Peyer's patch (tissue), 4 donors: Measurements from ENCODE around the gene PTH1R.

Experiments used
- CTCF ChIP-seq, 6 experiments: fragments of 450-650 bp in 4 of 6; fragments of 200-600 bp in 2 of 6; sonication (generic) in 1 of 6; IDR thresholded peaks; one replicate each; pipeline ENCODE4 v1.5.1; 2017 to 2019; ENCODE audit warnings: antibody characterized with exemption in 6 of 6, mild to moderate bottlenecking in 3 of 6, moderate library complexity in 1 of 6
- POLR2A ChIP-seq, 2 donors: fragments of 450-650 bp; IDR thresholded peaks; one replicate each; pipeline ENCODE4 v1.5.1; 2017; ENCODE audit warnings: antibody characterized with exemption in 2 of 2, mild to moderate bottlenecking in 2 of 2, moderate library complexity in 2 of 2

DNA sequence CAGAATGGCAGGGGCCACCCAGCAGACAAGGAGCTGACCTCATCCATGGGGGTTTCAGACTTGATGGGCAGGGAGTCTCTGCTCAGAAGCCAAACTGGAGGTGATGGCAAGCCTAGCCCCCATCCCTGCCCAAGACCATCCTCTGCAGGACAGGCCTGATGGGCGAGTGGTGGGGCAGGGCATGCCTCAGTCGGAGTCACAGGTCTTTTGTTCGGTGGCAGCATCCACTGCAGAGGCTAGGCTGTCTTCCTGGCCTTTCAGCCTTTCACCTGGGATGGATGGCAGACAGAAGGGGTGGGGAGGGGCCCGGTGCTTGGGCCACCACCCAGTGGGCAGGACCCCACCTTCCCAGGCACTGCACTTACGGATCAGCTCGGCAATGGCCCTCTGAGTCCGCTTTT is 44.4 kb downstream of the PTH1R start:
- TF ChIP-seq CTCF (IDR thresholded peaks at IDR 0.05) (no peak), POLR2A (IDR thresholded peaks at IDR 0.05) (no peak)
